ENCODE results near the gene KCNK17. TPM values are rescaled to one million over a fixed set of nuclear protein-coding genes. Genes with fewer than 3 reads are reported as not detected.
A peak's percentile ranks its signal among the peaks of the same experiment; 100 is the strongest.

Gene KCNK17
- total RNA-seq, 1 experiment from 2014 or later: 1.2 TPM

DNA sequence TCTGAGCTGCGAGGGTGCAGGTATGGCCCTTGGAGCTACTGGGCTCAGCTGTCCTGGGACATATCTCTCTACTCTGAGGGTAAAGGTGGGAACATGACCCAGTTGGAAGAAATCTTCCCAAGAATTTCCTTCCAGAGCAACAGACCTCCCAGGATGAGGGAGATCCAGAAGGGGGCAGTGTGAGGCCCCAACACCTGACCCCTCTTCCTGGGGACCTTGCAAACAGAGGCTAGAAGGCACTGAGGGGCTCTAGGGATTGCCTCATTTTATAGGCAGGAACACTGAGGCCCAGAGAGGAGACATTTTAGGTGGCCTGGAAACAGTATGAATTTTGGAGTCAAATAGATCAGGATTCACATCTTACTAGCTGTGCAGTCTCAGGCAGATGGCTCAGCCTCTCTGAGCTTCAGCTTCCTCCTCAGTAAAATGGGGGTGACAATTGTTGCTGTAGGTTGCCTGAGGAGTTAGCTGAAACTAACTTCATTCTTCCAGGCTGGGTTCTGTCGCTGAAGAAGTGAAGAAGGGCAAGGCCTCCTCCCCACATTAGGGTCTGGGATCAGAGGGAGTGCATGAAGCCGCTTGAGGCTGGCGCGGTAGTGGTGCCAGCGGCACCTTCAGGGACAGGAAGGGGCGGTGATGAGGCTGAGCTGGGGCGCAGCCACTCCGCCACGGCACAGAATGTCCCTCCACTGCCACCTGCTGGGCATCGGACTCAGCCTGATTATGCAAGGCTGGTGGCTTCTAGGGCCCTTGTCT lies 11.4 kb downstream of the KCNK17 start:
- H3K27me3 ChIP-seq (ENCODE audit: insufficient read depth, low read length): no peaks in the 10 kb centered on the region
- H4K20me1 ChIP-seq (ENCODE audit: control insufficient read depth, insufficient read depth, insufficient read length): no peaks in the 10 kb centered on the region
- peaks cover 7% of the 10 kb centered on the region; the same call in 1 of the 2 replicates for H3K27me3 Mint-ChIP-seq (ENCODE audit: low read depth)
- no peak overlapping the region for H3K56ac ChIP-seq (ENCODE audit: insufficient read length, low read depth, low read length)
- TF ChIP-seq, protein P1, sequence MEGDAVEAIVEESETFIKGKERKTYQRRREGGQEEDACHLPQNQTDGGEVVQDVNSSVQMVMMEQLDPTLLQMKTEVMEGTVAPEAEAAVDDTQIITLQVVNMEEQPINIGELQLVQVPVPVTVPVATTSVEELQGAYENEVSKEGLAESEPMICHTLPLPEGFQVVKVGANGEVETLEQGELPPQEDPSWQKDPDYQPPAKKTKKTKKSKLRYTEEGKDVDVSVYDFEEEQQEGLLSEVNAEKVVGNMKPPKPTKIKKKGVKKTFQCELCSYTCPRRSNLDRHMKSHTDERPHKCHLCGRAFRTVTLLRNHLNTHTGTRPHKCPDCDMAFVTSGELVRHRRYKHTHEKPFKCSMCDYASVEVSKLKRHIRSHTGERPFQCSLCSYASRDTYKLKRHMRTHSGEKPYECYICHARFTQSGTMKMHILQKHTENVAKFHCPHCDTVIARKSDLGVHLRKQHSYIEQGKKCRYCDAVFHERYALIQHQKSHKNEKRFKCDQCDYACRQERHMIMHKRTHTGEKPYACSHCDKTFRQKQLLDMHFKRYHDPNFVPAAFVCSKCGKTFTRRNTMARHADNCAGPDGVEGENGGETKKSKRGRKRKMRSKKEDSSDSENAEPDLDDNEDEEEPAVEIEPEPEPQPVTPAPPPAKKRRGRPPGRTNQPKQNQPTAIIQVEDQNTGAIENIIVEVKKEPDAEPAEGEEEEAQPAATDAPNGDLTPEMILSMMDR (conservative IDR thresholded peaks at IDR 0.05): peak; percentile 86
- no peak overlapping the region for H2BK15ac ChIP-seq (ENCODE audit: low read depth, low read length)
- H4K5ac ChIP-seq (ENCODE audit: insufficient read length, low read depth, low read length): no peak overlapping the region
- H2AK5ac ChIP-seq (ENCODE audit: insufficient read length, low read length): no peak overlapping the region
- H3K18ac ChIP-seq (ENCODE audit: insufficient read length, low read depth, low read length): no peak overlapping the region
- no peaks in the 10 kb centered on the region for H3K9me3 ChIP-seq (ENCODE audit: control insufficient read depth, low read depth, low read length)
- no peaks in the 10 kb centered on the region for H3K36me3 Mint-ChIP-seq (ENCODE audit: insufficient read depth in 1 of 3, low read depth in 3 of 3)
- H3K4me1 ChIP-seq (ENCODE audit: insufficient read depth, low read length): 0 out of 2 replicates have a peak, but pooled peaks cover 2% of the 10 kb centered on the region
- H4K8ac ChIP-seq (replicated peaks; ENCODE audit: insufficient read length, low read depth, low read length): no peak overlapping the region
- H3K9me3 Mint-ChIP-seq: no peaks in the 10 kb centered on the region; a peak in 1 of 5 replicates
- H3K79me2 ChIP-seq (ENCODE audit: insufficient read depth, low read length): no peaks in the 10 kb centered on the region
- H3K9ac ChIP-seq (ENCODE audit: extremely low read depth, insufficient read length, low read length): no peak overlapping the region
- H3K4me1 Mint-ChIP-seq: peaks cover 15 to 16% of the 10 kb centered on the region in 2 experiments
- peak; percentile 91 for DNase-seq
- no peak overlapping the region for H4K91ac ChIP-seq (ENCODE audit: insufficient read length, low read depth, low read length)
- H3T11ph ChIP-seq (ENCODE audit: low read length): no peak overlapping the region
- H3K4ac ChIP-seq (ENCODE audit: low read depth, low read length): no peak overlapping the region
- no peak overlapping the region for H3K27ac Mint-ChIP-seq
- H2BK20ac ChIP-seq (ENCODE audit: low read depth, low read length, poor library complexity, severe bottlenecking): no peak overlapping the region
- no peak overlapping the region for H2AFZ ChIP-seq (ENCODE audit: low read length)
- no peaks in the 10 kb centered on the region for H3K79me1 ChIP-seq (ENCODE audit: insufficient read depth, low read depth, low read length, poor library complexity, severe bottlenecking)
- no peak overlapping the region for H3K14ac ChIP-seq (ENCODE audit: insufficient read depth, low read length)
- no peak overlapping the region for H3K23ac ChIP-seq (ENCODE audit: insufficient read length, low read depth, low read length)
- no peak overlapping the region for H2BK5ac ChIP-seq (ENCODE audit: insufficient read length, low read length)
- WGBS (ENCODE audit: extremely low coverage, insufficient read length, low lambda C conversion rate): no CpG with 5 or more reads among the region's 11 CpGs
- H2BK12ac ChIP-seq (ENCODE audit: insufficient read length, low read depth, low read length): no peak overlapping the region
- H3K23me2 ChIP-seq (ENCODE audit: insufficient read length, low read depth, low read length, poor library complexity, severe bottlenecking): no peaks in the 10 kb centered on the region
- peak overlapping the region; percentile 39 for H3K4me2 ChIP-seq (ENCODE audit: insufficient read depth, insufficient read length, low read length)
- no peak overlapping the region for H3K27ac ChIP-seq (ENCODE audit: insufficient read length, low read depth, low read length)
- H2BK120ac ChIP-seq (ENCODE audit: low read depth, low read length, poor library complexity, severe bottlenecking): no peak overlapping the region
- no peak overlapping the region for H3K4me3 Mint-ChIP-seq

Data from H9 (cell line).